A549 treated with AZD9567 at 1 μM for 4 hours (cell line): ENCODE data around the gene GRIK3. TPM values are rescaled to one million over a fixed set of nuclear protein-coding genes. Genes with fewer than 3 reads are reported as not detected.

Experiments used
- total RNA-seq: library from RNA; stranded (reverse); fragments of 200-300 nt; extraction: Qiagen RNA extraction; gene quantifications from 5 replicates; pipeline ENCODE4 v1.2.3, GENCODE V29; 2022; ENCODE audit not compliant: insufficient read depth

GRIK3 gene
- total RNA-seq, result not detected in 5 replicates

DNA sequence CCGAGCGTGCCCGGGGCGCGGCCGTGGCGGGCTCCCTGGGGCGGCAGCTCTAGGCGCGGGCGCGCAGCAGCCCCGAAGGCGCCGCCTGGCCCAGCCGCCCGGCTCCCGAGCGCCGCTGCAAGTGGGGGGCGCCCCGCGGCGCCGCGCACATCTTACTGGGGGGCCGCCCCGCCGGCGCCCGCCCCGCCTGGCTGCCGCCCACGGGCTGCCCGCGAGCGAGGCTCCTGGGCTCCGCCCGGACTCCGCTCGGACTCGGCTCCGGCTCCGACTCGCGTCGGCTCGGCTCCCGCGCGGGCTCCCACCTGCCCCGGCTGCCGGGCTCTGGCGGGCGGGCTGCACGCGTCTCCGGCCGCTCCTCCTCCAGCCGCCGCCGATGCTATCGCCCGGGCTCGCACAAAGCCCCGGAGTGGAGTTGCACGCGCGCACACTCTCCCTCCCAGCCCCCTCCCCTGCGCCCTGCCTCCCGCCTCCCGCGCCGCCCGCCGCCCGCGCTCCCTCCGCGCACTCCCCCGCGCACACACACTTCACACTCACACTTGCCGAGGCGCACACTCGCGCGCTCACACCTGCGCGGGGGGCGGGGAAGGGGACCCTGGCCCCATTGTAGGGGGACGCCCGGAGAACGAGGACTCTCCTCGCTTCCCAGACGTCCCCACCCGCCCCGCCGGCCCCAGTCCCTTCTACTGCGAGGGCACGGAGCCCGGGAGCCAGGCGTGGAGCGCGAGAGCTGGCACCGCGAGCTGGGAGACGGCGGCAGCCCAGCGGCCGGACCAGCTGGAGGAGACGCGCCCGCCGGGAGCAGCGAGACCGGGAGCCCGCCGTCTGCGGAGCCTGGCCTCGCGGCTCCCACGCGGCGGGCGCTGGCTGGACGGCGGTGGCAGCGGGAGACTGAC is at the start of gene GRIK3:
Gene GRIK3 (minus strand): TSS at position 395 of the 893 bp plus-strand sequence. CDS start 407 bp downstream, outside the sequence.

